Chondrocyte (in vitro differentiated cells): ENCODE measurements around the gene GCDH. TPM values are rescaled to one million over a fixed set of nuclear protein-coding genes. Genes with fewer than 3 reads are reported as not detected.

ENCODE experiments used
- DNase-seq: peaks from one replicate; pipeline ENCODE4 v3.0.0; 2021; ENCODE audit warnings: mixed read lengths, low spot score
- H3K27ac Mint-ChIP-seq: one replicate; pipeline ENCODE4 v1.8.0; 2021; ENCODE audit warnings: mild to moderate bottlenecking, moderate library complexity, mixed read lengths; ENCODE audit not compliant: unreplicated experiment
- H3K27me3 Mint-ChIP-seq: 2 replicates; pipeline ENCODE4 v1.8.0; 2021; ENCODE audit warnings: low read depth, mixed read lengths
- H3K36me3 Mint-ChIP-seq: 2 replicates; pipeline ENCODE4 v1.8.0; 2021; ENCODE audit warnings: low read depth, mixed read lengths
- H3K4me1 Mint-ChIP-seq: 2 replicates; pipeline ENCODE4 v1.8.0; 2021; ENCODE audit warnings: low read depth, mild to moderate bottlenecking, mixed read lengths
- H3K4me3 Mint-ChIP-seq: one replicate; pipeline ENCODE4 v1.8.0; 2021; ENCODE audit warnings: mild to moderate bottlenecking, moderate library complexity, mixed read lengths; ENCODE audit not compliant: unreplicated experiment
- H3K9me3 Mint-ChIP-seq: 2 replicates; pipeline ENCODE4 v1.8.0; 2021; ENCODE audit warnings: low read depth, mixed read lengths
- CTCF ChIP-seq: fragments of 200-600 bp; sonication (generic); IDR thresholded peaks from 2 replicates; pipeline ENCODE4 v1.5.0; 2021; ENCODE audit warnings: antibody characterized with exemption, mild to moderate bottlenecking, moderate library complexity
- total RNA-seq: library from RNA; stranded (reverse); gene quantifications from 3 replicates; pipeline ENCODE4 v1.2.1, GENCODE V29; 2021

Gene GCDH
- total RNA-seq, 1 donor from 2014 or later: 13.2 TPM

DNA sequence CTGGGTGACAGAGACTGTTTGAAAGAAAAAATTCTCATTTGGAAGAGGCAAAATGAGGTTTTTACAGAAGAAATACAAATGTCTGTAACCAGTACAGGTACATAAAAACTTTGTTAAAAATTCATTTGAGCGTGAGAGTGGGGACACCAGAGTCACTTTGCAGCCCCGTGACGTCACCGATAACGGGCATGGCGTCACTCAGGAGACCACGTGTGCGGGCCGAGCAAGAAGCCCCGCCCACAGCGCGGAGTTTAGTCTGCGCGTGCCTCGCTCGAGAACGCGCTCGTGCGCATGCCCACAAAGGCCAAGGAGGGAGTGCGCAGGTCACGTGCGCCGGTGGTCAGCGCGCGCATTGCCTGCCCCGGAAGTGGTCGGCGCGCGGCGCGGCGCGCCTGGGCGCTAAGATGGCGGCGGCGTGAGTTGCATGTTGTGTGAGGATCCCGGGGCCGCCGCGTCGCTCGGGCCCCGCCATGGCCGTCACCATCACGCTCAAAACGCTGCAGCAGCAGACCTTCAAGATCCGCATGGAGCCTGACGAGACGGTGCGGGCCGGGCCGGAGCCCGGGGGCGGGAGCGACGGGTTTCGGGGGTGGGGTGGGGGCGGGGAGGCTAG, 54.6 kb downstream of the GCDH start, which contains the start of gene RAD23A:
Gene RAD23A, plus strand, starts transcription at position 384 of the 613 bp plus-strand sequence. Its CDS starts 87 bp downstream, at position 471.
- Mint-ChIP-seq H3K9me3 (no peaks in the 10 kb centered on the region), H3K4me1 (peaks cover 56% of the 10 kb centered on the region), H3K4me3 (peak within 1 kb of the TSS; percentile 83), H3K36me3 (peaks cover 32% of the 10 kb centered on the region), H3K27me3 (no peaks in the 10 kb centered on the region), H3K27ac (peak within 1 kb of the TSS; percentile 98)
- TF ChIP-seq CTCF: no peak
- peak; percentile 98 for DNase-seq

- H3K27ac Mint-ChIP-seq: peak overlapping the region; percentile 95
- DNase-seq: no peak
- peak overlapping the region; percentile 83 for H3K4me3 Mint-ChIP-seq
- H3K9me3 Mint-ChIP-seq: no peaks in the 10 kb centered on the region
- no peak for TF ChIP-seq CTCF
- H3K36me3 Mint-ChIP-seq: peaks cover 30% of the 10 kb centered on the region
- H3K27me3 Mint-ChIP-seq: no peaks in the 10 kb centered on the region
- H3K4me1 Mint-ChIP-seq: peaks cover 54% of the 10 kb centered on the region
Observed at GRCh38 chr19:12946092-12946721, 55.2 kb downstream of the GCDH start.

GRCh38 chr19:12946731-12947496, 56.0 kb downstream of the GCDH start:
- H3K27me3 Mint-ChIP-seq: no peaks in the 10 kb centered on the region
- peak overlapping the region; percentile 95 for H3K27ac Mint-ChIP-seq
- no peak for DNase-seq
- H3K36me3 Mint-ChIP-seq: peaks cover 35% of the 10 kb centered on the region
- H3K9me3 Mint-ChIP-seq: no peaks in the 10 kb centered on the region
- no peak for TF ChIP-seq CTCF
- H3K4me3 Mint-ChIP-seq: peak overlapping the region; percentile 83
- H3K4me1 Mint-ChIP-seq: peaks cover 55% of the 10 kb centered on the region

GRCh38 chr19:12947702-12948611, 57.0 kb downstream of the GCDH start:
- no peak overlapping the region for H3K4me3 Mint-ChIP-seq
- H3K36me3 Mint-ChIP-seq: peaks cover 31% of the 10 kb centered on the region
- DNase-seq: no peak
- H3K27ac Mint-ChIP-seq: peak overlapping the region; percentile 78
- H3K27me3 Mint-ChIP-seq: no peaks in the 10 kb centered on the region
- H3K9me3 Mint-ChIP-seq: no peaks in the 10 kb centered on the region
- peaks cover 56% of the 10 kb centered on the region for H3K4me1 Mint-ChIP-seq
- no peak for TF ChIP-seq CTCF
